Activated CD8-positive, alpha-beta memory T cell treated with anti-CD3 and anti-CD28 coated beads, Interleukin-2, amount 50 U/mL, for 48 hours (primary cell): Measurements from ENCODE around the gene CDCA4.

Source experiments
- DNase-seq: peaks from one replicate; pipeline ENCODE4 v3.0.0-alpha.2; 2020

Gene CDCA4

DNA sequence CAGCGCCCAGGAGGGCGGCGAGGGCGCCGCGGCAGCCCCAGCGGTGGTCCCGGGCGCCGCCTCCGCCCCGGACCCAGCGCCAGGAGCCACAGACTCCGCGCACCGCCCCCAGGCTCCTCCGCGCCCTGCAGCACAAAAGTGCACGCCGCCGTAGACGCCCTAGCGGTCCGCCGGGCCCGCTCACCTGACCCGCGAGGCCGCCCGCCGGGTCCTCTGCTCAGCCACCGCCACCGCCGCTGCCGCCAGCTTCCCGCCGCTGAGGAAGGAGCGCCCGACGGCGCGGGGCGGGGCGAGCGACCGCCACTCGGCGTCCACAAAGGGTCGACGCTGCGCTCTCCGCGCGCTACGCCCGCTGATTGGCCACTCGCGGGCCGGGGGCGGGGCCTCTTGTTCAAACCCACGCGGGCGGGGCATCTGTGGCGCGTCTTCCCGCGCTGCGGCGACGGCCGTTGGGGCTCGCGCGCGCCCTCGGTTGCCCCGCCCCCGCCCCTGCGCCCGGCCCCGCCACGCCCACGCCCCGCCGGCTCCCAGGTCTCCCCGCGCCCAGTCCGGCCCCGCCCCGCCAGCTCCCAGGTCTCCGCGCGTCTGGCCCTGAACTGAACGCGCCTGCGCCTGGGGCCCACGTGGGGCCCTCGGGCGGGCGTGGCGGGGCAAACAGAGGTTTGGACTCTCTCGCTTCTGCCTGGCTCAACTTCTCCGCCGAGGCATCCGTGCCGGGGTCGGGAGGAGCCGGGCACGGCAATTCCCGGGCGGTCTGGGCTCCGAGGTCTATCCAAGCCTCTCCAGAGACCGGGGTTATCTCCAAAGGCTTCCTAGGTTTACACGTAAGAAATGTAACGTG, at the start of gene CDCA4:
CDCA4 (minus strand) TSS at position 269 of the 841 bp plus-strand sequence. CDS start 9,154 bp downstream, outside the sequence.
- peak; percentile 98 for DNase-seq

DNA sequence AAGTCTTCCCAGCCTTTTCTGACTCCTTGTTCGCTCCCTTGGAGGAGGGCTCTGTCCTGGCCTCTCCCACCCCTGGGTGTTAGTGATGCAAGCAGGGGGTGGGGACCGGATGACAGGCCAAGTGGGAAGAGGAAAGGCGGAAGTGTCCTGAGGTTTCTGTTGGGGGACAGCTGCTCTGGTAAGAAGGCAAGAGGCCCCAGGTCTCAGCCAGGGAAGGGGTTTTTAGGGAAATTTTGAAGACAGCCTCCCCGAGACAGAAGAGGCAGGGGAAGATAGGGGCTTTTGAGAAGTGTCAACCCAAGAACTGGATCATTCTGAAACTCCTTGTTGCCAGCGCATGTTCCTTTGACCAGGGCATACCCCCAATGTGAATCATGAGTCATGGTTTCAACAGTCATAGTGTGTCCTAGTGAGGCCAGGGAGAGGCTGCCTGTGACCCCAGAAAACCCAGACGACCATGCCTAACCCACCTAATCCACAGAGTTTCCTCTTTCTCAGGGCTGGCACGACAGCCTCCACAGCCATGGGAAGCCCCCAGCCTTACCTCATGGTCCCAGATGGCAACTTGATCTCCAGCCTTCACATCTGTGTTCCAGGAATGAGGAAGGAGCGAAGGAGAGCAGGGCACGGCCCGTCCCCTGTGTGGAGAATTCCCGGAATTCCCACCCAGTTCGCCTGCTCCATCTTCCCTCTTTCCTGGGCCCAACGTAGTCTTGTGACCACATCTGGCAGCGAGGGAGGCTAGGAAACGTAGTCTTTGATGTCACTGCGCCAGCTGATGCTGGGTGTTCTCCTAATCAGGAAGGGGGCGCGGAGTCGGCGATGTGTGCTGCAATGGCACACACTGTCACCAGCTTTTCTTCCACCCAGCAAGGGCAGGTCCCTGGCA, 49.2 kb upstream of the CDCA4 start:
- peak; percentile 80 for DNase-seq

DNA sequence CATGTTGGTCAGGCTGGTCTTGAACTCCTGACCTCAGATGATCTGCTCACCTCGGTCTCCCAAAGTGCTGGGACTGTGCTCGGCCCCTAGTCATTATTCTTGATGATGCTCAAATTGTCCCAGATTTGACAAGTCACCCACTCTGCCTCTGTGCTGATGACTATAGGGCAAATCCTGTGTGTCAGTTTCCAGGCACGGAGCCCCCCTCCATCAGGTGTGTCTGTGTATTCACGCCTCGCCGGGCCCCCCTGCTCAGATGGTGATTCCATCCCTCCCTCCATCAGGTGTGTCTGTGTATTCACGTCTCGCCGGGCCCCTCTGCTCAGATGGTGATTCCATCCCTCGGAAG, 48.6 kb upstream of the CDCA4 start:
- no peak for DNase-seq

DNA sequence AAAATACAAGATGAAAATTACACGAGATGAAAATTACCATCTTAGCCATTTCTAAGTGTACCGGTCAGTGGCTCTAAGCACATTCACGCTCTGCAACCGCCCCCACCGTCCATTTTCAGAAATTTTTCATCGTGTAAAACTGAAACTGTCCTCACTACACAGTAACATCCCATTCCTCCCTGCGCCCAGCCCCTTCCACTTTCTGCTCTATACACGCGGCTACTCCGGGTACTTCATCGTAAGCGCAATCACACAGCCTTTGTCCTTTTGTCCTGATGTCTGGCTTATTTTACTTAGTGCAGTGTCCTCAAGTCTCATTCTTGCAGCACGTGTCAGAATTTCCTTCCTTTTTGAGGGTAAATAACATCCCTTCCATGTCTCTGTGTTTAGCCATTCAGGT, 47.9 kb upstream of the CDCA4 start:
- DNase-seq, result peak; percentile 50

DNA sequence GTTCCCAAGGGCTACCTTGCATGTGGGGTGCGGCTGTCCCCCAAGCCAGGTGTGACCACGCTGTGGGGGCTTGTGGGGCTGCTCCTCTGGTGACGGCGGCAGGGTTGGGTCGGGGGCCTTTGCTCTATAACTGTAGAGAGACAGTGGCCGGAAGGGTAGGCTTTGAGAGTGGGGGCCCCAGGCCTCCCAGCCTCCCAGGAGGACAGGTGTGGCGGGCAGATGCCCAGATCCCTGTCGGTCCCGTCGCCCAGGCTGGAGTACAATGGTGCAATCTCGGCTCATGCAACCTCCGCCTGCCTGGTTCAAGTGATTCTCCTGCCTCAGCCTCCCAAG, 47.1 kb upstream of the CDCA4 start:
- DNase-seq, result peak; percentile 52

DNA sequence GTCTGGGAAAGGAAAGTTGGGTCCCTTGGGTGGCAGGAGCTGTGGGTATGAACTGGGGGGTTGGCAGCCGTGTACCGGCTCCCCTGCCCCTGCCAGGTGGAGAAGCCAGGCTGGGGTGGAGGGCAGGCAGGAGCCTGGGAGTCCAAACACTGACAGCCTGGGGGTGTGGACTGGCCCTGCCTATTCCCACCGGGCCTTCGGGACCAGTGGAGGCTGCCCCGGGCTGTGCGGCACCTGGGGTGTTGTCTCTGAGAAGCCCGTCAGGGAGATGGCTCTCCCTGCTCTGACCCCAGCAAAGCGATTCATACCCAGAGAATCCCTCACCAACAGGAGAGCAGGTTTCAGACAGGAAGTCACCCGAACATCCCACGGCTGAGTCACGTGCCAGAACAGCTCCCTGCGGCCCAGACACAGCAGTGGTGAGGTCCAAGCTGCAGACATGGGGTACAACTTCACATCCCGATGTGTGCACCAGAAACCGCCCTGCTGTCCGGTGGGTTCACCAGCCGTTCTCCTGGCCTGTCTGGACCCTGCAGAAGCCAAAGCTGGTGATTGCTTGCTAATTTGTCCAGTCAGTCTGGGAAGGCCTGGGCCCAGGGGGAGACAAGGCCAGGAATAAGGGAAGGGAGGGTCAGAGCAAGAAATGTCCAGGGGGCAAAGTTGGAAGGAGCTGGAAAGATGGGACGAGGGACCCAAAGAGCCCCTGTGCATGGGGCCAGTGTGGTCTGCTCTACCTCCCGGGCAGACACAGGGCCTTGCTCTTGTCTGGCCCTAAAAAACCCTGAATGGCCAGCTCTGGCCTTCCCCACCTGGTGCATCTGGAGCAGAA, 46.5 kb upstream of the CDCA4 start:
- DNase-seq, result peak; percentile 82

DNA sequence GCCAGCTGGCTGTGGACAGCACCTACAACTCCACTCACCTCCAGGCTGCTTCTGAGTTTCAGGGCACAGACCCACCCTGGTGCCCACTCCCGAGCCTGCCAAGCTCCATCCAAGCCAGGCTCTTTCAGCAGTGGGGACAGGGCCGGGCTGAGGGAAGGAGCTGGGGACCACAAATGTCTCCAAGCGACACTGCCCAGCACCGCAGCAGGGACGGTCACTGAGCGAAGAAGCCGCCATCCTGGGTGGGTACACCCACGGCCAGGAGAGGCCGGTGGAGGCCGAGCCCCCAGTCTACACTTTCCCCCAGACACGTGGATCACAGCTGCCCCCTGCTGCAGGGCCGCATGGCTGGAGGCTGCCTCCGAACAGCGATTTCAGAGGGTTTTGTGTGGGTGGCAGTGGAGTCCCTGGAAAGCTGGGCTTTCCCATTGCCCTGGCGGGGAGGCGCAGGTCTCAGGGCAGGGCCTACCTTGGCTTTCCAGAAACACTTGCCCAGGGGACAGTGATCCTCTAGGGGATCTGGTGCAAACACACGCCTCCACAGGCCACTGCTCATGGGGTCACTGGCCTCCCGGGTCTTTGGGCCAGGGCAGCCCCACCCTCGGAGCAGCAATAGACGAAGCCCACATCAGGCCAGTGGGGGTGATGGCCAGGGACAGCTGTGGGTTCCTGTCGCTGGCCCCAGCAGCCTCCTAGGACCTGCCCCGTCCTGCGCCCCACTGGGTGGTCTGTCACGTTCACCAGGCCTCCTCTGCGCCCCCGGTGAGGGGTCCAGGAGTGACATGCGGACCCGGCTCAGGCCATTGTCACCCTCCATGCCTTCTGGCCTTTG, 45.6 kb upstream of the CDCA4 start:
- DNase-seq, result no peak

DNA sequence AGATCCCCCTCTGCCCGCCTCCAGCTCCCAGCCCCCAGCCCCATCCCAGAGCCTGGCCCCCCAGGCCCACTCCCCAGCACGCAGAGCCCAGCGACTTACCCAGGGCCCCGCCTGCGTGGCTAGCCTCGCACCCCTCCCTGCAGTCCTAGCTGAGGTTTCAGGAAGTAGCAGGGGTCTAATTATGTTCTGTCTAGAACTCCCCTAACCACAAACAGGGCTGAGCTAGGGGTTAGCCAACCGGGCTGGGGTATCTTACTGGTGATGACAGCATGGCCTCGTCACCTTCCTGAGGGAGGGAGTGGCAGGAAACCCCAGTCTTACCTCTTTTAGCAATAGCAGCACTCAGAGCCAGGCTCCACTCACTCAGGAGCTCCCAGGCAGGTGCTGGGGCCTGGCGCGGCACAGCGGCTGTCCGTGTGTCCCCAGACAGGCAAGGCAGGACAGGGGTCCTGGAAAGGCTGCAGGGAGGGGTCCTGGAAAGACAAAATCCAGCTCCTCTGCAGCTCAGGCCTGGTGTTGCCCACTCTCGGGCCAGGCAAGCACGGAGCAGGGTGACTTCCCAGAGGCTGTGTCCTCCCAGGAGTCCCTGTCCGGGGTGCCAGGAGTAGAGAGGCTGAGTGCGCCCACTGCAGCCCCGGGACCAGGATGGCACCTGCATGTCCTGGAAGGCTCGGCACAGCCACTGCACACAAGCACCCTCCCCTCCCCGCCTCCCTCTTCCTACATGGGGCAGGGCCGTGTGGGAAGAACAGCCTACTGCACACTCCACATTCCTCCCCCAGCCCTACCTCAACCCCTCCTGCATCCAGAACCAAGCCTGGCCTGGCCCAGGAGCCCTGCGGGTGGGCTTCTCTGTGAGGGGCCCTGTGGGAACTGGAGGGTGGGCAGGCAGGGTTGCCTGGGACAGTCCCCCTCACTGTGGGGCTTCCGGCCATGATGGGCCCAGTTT, 44.7 kb upstream of the CDCA4 start, which contains the start of gene GPR132:
GPR132 (minus strand) TSS at position 151 of the 949 bp plus-strand sequence. CDS start 10,010 bp downstream, outside the sequence.
- DNase-seq, result peak; percentile 88

DNA sequence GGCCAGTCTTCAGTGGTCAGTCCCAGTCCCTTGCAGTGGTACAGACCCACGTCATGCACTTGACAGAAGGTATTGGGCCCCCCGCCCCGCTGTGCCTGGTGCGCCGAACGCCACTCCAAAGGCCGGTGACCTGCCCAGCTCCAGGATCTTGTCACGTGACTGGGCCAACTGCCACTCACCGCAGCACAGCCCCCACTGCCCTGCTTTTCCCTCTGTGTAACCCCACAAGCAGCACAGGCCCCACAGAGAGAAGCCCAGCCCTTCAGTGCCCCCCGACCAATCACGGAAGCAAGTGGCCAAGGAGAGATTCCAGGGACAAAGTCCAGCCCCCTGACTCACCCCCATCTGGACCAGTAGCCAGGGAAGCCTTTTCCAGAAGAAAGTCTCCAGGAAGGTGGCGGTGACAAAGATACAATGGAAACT, 43.8 kb upstream of the CDCA4 start:
- peak; percentile 75 for DNase-seq

DNA sequence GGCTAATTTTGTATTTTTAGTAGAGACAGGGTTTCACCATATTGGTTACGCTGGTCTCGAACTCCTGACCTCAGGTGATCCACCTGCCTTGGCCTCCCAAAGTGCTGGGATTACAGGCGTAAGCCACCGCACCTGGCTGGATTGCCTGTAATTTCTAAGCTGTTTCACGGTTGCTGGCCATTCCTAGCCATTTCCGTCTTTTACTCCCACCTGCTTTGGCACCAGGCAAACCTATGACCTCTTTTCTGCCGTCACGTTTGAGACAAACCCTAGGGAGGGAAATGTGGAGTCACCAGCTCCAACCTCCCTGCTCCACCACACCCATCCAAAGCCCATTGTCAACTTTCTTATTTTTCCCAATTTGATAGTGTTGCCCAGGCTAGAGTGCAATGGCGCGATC, 43.1 kb upstream of the CDCA4 start:
- DNase-seq, result peak; percentile 50

DNA sequence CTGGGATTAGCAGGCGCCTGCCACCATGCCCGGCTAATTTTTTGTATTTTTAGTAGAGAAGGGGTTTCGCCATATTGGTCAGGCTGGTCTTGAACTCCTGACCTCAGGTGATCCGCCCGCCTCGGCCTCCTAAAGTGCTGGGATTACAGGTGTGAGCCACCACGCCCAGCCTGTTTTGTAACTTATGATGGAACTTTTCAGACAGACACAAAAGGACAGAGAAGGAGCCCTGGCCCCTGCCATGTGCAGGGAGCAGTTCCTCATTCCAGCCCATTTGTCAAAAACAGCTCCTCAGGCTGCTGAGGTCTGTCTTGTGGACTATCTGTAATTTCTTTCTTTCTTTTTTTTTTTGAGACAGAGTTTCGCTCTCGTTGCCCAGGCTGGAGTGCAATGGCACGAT, 42.6 kb upstream of the CDCA4 start:
- DNase-seq, result peak; percentile 52

DNA sequence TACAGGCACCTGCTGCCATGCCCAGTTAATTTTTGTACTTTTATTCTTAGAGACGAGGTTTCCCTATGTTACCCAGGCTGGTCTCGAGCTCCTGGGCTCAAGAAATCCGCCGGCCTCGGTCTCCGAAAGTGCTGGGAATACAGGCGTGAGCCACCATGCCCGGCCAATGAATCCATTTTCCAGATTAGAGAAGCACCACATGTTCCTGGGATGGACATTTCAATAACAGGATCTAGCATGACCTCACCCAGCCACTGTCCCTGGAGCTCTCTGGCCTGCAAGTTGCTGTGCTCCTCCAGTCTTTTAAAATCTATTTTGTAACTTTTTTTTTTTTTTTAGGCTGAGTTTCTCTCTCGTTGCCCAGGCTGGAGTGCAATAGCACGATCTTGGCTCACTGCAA, 42.2 kb upstream of the CDCA4 start:
- peak; percentile 46 for DNase-seq

DNA sequence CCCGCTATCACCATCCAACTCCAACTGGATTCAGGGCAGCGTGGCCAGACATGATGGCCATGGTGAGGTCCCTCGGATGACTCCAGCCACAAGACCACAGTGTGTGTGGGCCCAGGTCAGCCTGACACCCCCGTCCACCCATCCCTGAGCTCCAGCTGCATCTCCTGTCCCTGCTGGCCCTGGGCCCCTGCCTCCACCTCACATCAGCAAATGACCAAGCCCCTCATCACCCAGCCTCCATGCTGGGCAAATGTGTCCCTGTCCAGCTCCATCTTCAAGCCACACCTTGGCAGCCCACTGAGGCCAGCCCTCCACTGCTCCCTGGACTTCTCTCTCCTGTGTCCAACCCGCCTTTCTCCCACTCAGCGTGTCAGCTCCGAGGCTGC, 41.2 kb upstream of the CDCA4 start:
- DNase-seq, result no peak

DNA sequence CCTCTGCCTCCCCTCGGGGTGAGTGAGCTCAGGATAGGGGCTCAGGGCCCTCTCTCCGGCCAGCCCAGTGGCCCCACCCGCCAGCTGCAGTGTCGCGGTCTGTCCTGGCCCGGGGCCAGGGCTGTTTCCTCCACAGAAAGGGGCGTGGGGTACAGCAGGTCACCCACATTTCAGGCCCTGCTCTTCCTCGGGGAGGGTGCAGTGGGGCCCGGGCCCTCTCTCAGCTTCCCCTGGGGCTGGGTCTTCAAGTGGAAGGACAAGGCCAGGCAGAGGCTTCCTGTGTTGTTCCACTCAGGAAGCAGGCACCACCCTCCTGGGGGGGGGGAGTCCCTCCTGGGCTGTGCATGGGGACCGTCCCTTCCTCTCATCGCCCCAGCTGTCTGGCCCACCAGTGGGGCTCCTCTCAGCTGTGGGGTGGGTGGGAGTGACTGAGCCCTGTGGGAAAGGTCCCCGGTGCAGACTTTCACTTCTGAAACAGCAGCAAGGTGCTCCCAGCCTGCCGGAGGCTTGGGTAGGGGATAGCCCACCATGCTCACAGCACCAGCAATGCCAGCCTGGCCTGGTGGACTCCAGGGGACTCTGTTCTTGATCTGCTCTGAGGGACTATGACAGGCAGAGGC, 40.7 kb upstream of the CDCA4 start:
- peak; percentile 80 for DNase-seq

DNA sequence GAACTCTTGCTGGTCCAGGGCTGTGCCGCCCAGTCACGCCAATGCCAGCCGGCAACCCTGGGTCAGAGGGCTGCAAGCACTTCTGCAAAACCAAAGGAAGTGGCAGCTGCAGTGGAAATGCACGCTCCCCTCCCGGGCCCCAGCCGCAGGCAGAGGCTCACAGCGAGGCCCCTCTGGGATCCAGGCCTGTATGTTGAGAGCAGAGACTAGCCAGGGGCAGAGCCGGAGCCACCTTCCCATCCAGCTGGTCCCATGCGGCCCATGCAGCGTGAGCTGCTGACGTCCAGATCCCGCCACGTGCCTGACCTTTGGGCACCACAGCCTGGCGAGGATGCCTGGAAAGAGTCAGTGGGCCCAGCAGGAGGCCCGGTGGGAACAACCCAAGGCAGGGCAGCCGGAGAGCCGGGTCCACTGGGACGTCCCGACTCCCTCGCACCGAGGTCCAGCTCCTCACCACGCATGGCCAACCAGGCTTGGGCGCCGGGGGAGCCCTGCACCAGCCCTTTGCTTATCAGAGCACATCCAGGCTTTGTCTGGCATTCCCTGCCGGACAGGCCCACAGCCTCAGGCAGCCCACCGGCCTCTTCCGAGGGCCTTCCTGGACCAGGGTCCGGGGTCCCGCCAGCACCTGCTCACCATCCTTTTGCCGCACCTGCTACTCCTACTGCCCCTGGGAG, 40.0 kb upstream of the CDCA4 start:
- peak; percentile 79 for DNase-seq

DNA sequence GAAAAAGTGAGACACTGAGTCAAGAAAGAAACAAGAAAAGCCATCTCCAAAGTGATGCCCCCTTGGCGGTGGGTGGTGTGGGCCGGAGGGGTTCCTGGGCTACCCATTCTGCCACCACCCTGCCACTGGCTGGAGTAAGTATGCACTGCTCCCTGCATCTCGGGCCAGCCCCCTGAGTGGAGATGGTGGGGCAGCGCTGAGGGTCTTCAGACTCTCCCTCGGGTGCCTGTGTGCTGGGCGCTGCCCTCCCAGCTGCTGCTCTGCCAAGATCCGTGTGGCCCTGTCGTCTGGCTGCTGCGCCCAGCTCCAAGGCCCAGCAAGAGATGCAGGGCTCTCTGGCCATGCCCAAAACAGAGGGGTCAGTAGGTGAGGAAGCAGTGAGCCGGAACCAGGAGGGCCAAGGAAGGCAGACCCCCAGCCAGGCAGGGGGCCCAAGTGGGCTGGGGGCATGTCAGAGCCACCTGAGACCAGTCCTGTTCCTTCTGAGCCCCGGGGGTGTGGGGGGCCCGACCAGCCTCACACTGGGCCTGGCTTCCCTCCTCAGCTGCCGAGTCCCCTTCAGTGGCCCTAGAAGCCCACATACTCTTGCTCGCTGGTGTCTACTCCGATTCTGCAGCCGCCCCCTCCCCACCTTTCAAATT, 39.2 kb upstream of the CDCA4 start:
- DNase-seq, result no peak

DNA sequence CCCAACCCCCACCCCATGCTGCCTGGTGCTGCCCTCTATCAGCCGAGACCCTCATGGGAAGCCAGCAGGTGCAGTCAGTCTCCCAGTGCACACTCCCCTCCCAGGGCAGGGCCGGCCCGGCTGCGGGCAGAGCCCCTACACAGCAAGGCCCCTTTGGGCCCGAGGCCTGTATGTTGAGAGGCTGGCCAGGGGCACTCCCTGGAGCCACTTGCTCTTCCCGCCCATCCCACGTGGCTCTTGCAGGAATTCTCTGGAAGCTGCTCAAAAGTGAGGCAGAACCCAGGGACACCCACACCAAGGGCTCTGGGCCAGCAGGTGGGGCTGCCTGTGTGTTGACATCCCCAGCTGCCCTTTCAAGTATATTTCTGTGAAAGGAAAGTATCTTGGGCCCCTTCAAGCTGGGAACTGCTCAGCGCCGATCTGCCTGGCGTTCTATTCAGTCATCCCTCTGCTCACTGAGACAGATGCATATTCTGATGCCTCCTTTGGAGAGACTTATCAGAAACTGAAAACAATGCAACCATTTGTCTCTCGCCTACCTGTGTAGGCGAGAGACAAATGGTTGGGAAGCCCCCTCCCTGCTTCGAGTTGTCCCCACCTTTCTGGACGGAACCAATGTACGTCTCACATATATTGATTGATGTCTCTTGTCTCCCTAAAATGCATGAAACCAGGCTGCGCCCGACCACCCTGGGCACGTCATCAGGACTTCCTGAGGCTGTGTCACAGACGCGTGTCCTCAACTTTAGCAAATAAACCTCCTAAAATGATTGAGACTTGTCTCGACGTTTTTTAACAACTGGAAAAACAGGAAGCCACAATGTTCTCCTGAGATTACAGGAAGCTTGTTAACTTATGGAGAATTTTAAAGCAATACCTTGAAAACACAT, 38.4 kb upstream of the CDCA4 start:
- no peak for DNase-seq

DNA sequence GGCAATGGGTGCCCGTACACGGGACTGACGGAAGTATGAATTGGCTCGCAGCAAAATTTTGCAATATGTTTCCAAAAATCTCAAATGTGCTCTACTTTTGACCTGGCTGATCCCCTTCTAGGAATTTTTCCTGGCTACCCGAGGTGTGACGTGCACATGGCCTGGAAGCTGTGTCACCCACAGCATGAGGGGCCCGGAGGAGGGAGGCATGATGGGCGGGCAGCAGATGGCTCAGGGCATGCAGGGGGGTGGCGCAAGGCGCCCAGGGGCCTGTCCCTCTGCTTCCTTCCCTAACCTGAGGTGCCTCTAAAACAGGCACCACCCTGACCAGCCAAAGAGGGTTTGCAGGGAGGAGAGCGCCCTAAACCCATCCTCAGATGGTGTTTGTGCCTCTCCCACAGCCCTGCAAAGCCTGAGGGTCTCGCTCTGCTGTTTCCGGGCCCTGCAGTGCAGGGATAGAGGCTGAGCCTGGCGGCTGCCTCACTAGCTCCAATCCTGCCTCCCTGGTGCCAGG, 37.7 kb upstream of the CDCA4 start:
- DNase-seq, result no peak
